SK-N-SH (cell line): ENCODE data around the gene TRMT10B. TPM values are rescaled to one million over a fixed set of nuclear protein-coding genes. Genes with fewer than 3 reads are reported as not detected.

ENCODE experiments used
- CTCF ChIA-PET: fragments of 300-600, 350-600 bp; formaldehyde crosslinking; extraction: SDS; loops from one replicate; lab custom pipeline; 2021; lab: Yijun Ruan, JAX
- POLR2A ChIA-PET: fragments of 350-600 bp; sonication (Branson Sonifier 250); formaldehyde crosslinking; extraction: SDS; loops from one replicate; lab custom pipeline; 2020; ENCODE audit warnings: antibody characterized with exemption, inconsistent platforms; lab: Yijun Ruan, JAX
- DNase-seq: peaks from one replicate; pipeline ENCODE4 v3.0.0; 2012
- H2AFZ ChIP-seq: fragments of 200-600 bp; sonication (generic); 2 replicates; pipeline ENCODE4 v1.8.1; 2016; ENCODE audit warnings: antibody characterized with exemption, mild to moderate bottlenecking, low read depth
- H3F3A ChIP-seq: fragments of 200-600 bp; sonication (generic); replicated peaks from 2 replicates; pipeline ENCODE3; 2016; ENCODE audit warnings: antibody characterized with exemption, mild to moderate bottlenecking; ENCODE audit not compliant: insufficient read depth
- H3K27ac ChIP-seq, 2 experiments: fragments of 200-500 bp in 1 of 2; fragments of 200-600 bp in 1 of 2; sonication (Bioruptor generic) in 1 of 2; sonication (generic), shearing (Covaris generic) in 1 of 2; 2 replicates each; pipeline versions ENCODE4 v1.5.1 to v1.6.1; 2014 to 2016; ENCODE audit warnings: low read depth in 2 of 2, inconsistent platforms in 1 of 2, low read length in 1 of 2, mild to moderate bottlenecking in 1 of 2, mixed read lengths in 1 of 2
- H3K27me3 ChIP-seq: fragments of 200-600 bp; sonication (generic), shearing (Covaris generic); 2 replicates; pipeline ENCODE4 v1.6.1; 2016; ENCODE audit warnings: mixed run types; ENCODE audit not compliant: insufficient read depth
- H3K36me3 ChIP-seq, 2 experiments: fragments of 200-500 bp in 1 of 2; fragments of 200-600 bp in 1 of 2; sonication (Bioruptor generic) in 1 of 2; sonication (generic) in 1 of 2; replicated peaks in 1 of 2; 2 replicates each; pipeline versions ENCODE3 to v1.5.1; 2014 to 2016; ENCODE audit warnings: low read length in 1 of 2, mild to moderate bottlenecking in 1 of 2; ENCODE audit not compliant: insufficient read depth in 2 of 2, control insufficient read depth in 1 of 2
- H3K4me1 ChIP-seq, 2 experiments: fragments of 200-500 bp in 1 of 2; fragments of 200-600 bp in 1 of 2; sonication (Bioruptor generic) in 1 of 2; sonication (generic), shearing (Covaris generic) in 1 of 2; 2 replicates each; pipeline versions ENCODE4 v1.5.1 to v1.6.1; 2014 to 2016; ENCODE audit warnings: low read depth in 1 of 2, low read length in 1 of 2, mixed run types in 1 of 2; ENCODE audit not compliant: insufficient read depth in 2 of 2, control insufficient read depth in 1 of 2
- H3K4me2 ChIP-seq: fragments of 200-600 bp; sonication (generic), shearing (Covaris generic); 2 replicates; pipeline ENCODE4 v1.6.1; 2017; ENCODE audit warnings: mixed run types
- H3K4me3 ChIP-seq, 2 experiments: fragments of 200-500 bp in 1 of 2; fragments of 200-600 bp in 1 of 2; sonication (Bioruptor generic) in 1 of 2; sonication (generic), shearing (Covaris generic) in 1 of 2; 2 replicates each; pipeline versions ENCODE4 v1.5.1 to v1.8.1; 2014 to 2016; ENCODE audit warnings: low read depth in 2 of 2, inconsistent platforms in 1 of 2, low read length in 1 of 2, mild to moderate bottlenecking in 1 of 2, mixed read lengths in 1 of 2, moderate library complexity in 1 of 2
- H3K79me2 ChIP-seq: fragments of 200-600 bp; sonication (generic); 2 replicates; pipeline ENCODE4 v1.8.1; 2017; ENCODE audit warnings: mild to moderate bottlenecking; ENCODE audit not compliant: insufficient read depth
- H3K9ac ChIP-seq: fragments of 200-600 bp; sonication (generic); 2 replicates; pipeline ENCODE4 v1.6.1; 2017; ENCODE audit warnings: mixed run types
- H3K9me2 ChIP-seq: fragments of 200-600 bp; sonication (generic); 2 replicates; pipeline ENCODE4 v1.6.1; 2017; ENCODE audit warnings: mixed run types
- H3K9me3 ChIP-seq: fragments of 200-600 bp; sonication (generic); 2 replicates; pipeline ENCODE4 v1.6.1; 2017; ENCODE audit warnings: mixed run types, mild to moderate bottlenecking, moderate library complexity
- H4K20me1 ChIP-seq: fragments of 200-600 bp; sonication (generic); 2 replicates; pipeline ENCODE4 v1.6.1; 2017; ENCODE audit warnings: mild to moderate bottlenecking, mixed run types; ENCODE audit not compliant: insufficient read depth
- CTCF ChIP-seq: fragments of 200-600 bp; sonication (generic); IDR thresholded peaks from 2 replicates; pipeline ENCODE4 v1.6.1; 2017; ENCODE audit warnings: antibody characterized with exemption, mild to moderate bottlenecking, moderate library complexity
- FOXJ3 ChIP-seq: sonication (generic); formaldehyde crosslinking; IDR thresholded peaks from 2 replicates; pipeline ENCODE4 v1.5.1; 2020; ENCODE audit warnings: mild to moderate bottlenecking, missing genetic modification reagents
- IRF3 ChIP-seq: fragments of 150-350 bp; IDR thresholded peaks from 2 replicates; pipeline ENCODE4 v1.6.1; 2016; ENCODE audit warnings: mild to moderate bottlenecking, low read depth, low read length
- JUND ChIP-seq: IDR thresholded peaks from 2 replicates; pipeline ENCODE4 v1.4.0; 2012
- MAX ChIP-seq: IDR thresholded peaks from 2 replicates; pipeline ENCODE4 v1.4.0; 2012; ENCODE audit warnings: low read depth
- MEF2A ChIP-seq: IDR thresholded peaks from 2 replicates; pipeline ENCODE4 v1.4.0; 2012; ENCODE audit warnings: low read depth, borderline replicate concordance
- SIN3A ChIP-seq: IDR thresholded peaks from 2 replicates; pipeline ENCODE4 v1.6.1; 2012; ENCODE audit warnings: low read depth, mild to moderate bottlenecking, low read length, moderate library complexity, borderline replicate concordance
- USF2 ChIP-seq: fragments of 150-350 bp; IDR thresholded peaks from 2 replicates; pipeline ENCODE4 v1.6.1; 2017; ENCODE audit warnings: antibody characterized with exemption, low read length, low read depth, borderline replicate concordance
- YY1 ChIP-seq: IDR thresholded peaks from 2 replicates; pipeline ENCODE4 v1.4.0; 2012; ENCODE audit warnings: low read depth, mild to moderate bottlenecking
- WGBS: methylation state at CpG from one replicate; pipeline ENCODE4 v1.1.6; 2017; ENCODE audit warnings: low lambda C conversion rate; 5-methylcytosine and 5-hydroxymethylcytosine counted together
- polyA plus RNA-seq, 3 experiments: library from polyadenylated mRNA; depleted of rRNA; stranded (reverse); fragments of >200 nt; gene quantifications; 2 replicates each; pipeline ENCODE4 v1.2.3, GENCODE V29; 2012

TRMT10B gene
- polyA plus RNA-seq, 1 of the 3 experiments (the other 2 are of a cell fraction) = 7.3 TPM

- DNase-seq = no peak
- no peaks in the 10 kb centered on the region for H3K4me1 ChIP-seq
- 0 out of 2 replicates have a peak, but pooled peaks cover 3% of the 10 kb centered on the region for H3K79me2 ChIP-seq
- WGBS = 95% methylated on average over 3 of the region's 3 CpGs
- H3K27ac ChIP-seq = no peak overlapping the region
- TF ChIP-seq FOXJ3 = no peak
- TF ChIP-seq SIN3A = no peak
- no peak for TF ChIP-seq MAX
- no peak for TF ChIP-seq YY1
- H3K36me3 ChIP-seq = peaks cover 9 to 25% of the 10 kb centered on the region in 2 experiments
- no peak overlapping the region for H3K9ac ChIP-seq
- no peak overlapping the region for H2AFZ ChIP-seq
- ChIA-PET CTCF (interaction anchor here (0.7 to 0.8 kb wide), 2 partner anchors 11 to 15 kb away, joined by 3 read pairs; partner anchors contain the start of gene EXOSC3), POLR2A (no interaction called here)
- no peak overlapping the region for H3K4me2 ChIP-seq
- no peaks in the 10 kb centered on the region for H3K27me3 ChIP-seq
- no peaks in the 10 kb centered on the region for H3F3A ChIP-seq
- H3K9me3 ChIP-seq = no peaks in the 10 kb centered on the region
- H4K20me1 ChIP-seq = no peaks in the 10 kb centered on the region
- H3K9me2 ChIP-seq = no peaks in the 10 kb centered on the region
- H3K4me3 ChIP-seq = no peak overlapping the region
Measured at GRCh38 chr9:37769995-37770394, 16.4 kb downstream of the TRMT10B start.

GRCh38 chr9:37775216-37775919 is 21.8 kb downstream of the TRMT10B start:
- DNase-seq = no peak
- H3F3A ChIP-seq = peaks cover 8% of the 10 kb centered on the region
- ChIA-PET CTCF (interaction anchor here (1.4 kb wide), 1 partner anchor 29 kb away, joined by 3 read pairs; no protein-coding TSS in a partner anchor), POLR2A (interaction anchor here (1.0 kb wide), 1 partner anchor 10 kb away, joined by 3 read pairs; the partner anchor contains the start of gene EXOSC3)
- H3K79me2 ChIP-seq = peaks cover 8% of the 10 kb centered on the region; the same call in 1 of the 2 replicates
- H3K4me2 ChIP-seq = no peak overlapping the region
- peaks cover 35 to 48% of the 10 kb centered on the region in 2 experiments for H3K36me3 ChIP-seq
- TF ChIP-seq CTCF = no peak
- TF ChIP-seq IRF3 = no peak
- TF ChIP-seq JUND = no peak
- TF ChIP-seq USF2 = no peak
- TF ChIP-seq MEF2A = no peak
- H3K9me2 ChIP-seq = no peaks in the 10 kb centered on the region
- H3K9ac ChIP-seq = no peak overlapping the region
- no peaks in the 10 kb centered on the region for H3K9me3 ChIP-seq
- H3K27ac ChIP-seq = no peak overlapping the region
- no peak overlapping the region for H2AFZ ChIP-seq
- H3K4me1 ChIP-seq = no peaks in the 10 kb centered on the region
- no peak overlapping the region for H3K4me3 ChIP-seq
- H4K20me1 ChIP-seq = no peaks in the 10 kb centered on the region
- 71% methylated on average over 1 of the region's 1 CpG for WGBS
- no peaks in the 10 kb centered on the region for H3K27me3 ChIP-seq
